ENCODE results near the gene MAP2K7. TPM values are rescaled to one million over a fixed set of nuclear protein-coding genes. Genes with fewer than 3 reads are reported as not detected.
A peak's percentile ranks its signal among the peaks of the same experiment; 100 is the strongest.

The MAP2K7 gene
- total RNA-seq, 2 donors from 2014 or later, result 40.2 to 40.3 TPM

GRCh38 chr19:7918615-7919421 is 15.1 kb downstream of the MAP2K7 start:
- peak overlapping the region; percentile 91 to 96 for H3K4me3 Mint-ChIP-seq
- DNase-seq, result no peak
- no peak overlapping the region for H3K27ac Mint-ChIP-seq

GRCh38 chr19:7919610-7920518 is 16.2 kb downstream of the MAP2K7 start, which contains the start of gene SNAPC2:
Gene SNAPC2, plus strand, starts transcription at chr19:7920338. Its CDS starts 29 bp downstream, at chr19:7920367.
- Mint-ChIP-seq H3K27ac (peak within 1 kb of the TSS; percentile 94), H3K4me1 (ENCODE audit: low read depth) (peaks cover 31% of the 10 kb centered on the region), H3K9me3 (no peaks in the 10 kb centered on the region), H3K36me3 (ENCODE audit: insufficient read depth in 2 of 2) (peaks cover 1 to 4% of the 10 kb centered on the region in 2 donors), H3K27me3 (ENCODE audit: low read depth) (peaks cover 27% of the 10 kb centered on the region), H3K4me3 (peak within 1 kb of the TSS; percentile 91 to 96)
- peak; percentile 69 to 72 for ATAC-seq (replicated peaks in 1 of 2)
- DNase-seq, result peak; percentile 98

More at GRCh38 chr19:7918615-7919421, 15.1 kb downstream of the MAP2K7 start:
- Mint-ChIP-seq H3K36me3 (ENCODE audit: insufficient read depth in 2 of 2) (peaks cover 1 to 4% of the 10 kb centered on the region in 2 donors), H3K4me1 (ENCODE audit: low read depth) (peaks cover 31% of the 10 kb centered on the region), H3K9me3 (no peaks in the 10 kb centered on the region), H3K27me3 (ENCODE audit: low read depth) (peaks cover 28% of the 10 kb centered on the region)
- ATAC-seq (replicated peaks in 1 of 2), result no peak

- H3K27ac Mint-ChIP-seq, result peak overlapping the region; percentile 94
- ATAC-seq (replicated peaks in 1 of 2) (peak; percentile 49 to 58), DNase-seq (peak; percentile 98 to 99)
- peaks cover 1 to 4% of the 10 kb centered on the region in 2 donors for H3K36me3 Mint-ChIP-seq (ENCODE audit: insufficient read depth in 2 of 2)
- no peaks in the 10 kb centered on the region for H3K9me3 Mint-ChIP-seq
- peaks cover 25% of the 10 kb centered on the region for H3K4me1 Mint-ChIP-seq (ENCODE audit: low read depth)
- peak overlapping the region; percentile 91 to 96 for H3K4me3 Mint-ChIP-seq
- H3K27me3 Mint-ChIP-seq (ENCODE audit: low read depth), result peaks cover 19% of the 10 kb centered on the region
Observed at GRCh38 chr19:7920519-7921301, 17.0 kb downstream of the MAP2K7 start.

- H3K36me3 Mint-ChIP-seq (ENCODE audit: insufficient read depth in 2 of 2), result peaks cover 1 to 4% of the 10 kb centered on the region in 2 donors
- H3K9me3 Mint-ChIP-seq, result no peaks in the 10 kb centered on the region
- H3K27me3 Mint-ChIP-seq (ENCODE audit: low read depth), result peaks cover 16% of the 10 kb centered on the region
- peaks cover 25% of the 10 kb centered on the region for H3K4me1 Mint-ChIP-seq (ENCODE audit: low read depth)
- H3K4me3 Mint-ChIP-seq, result peak overlapping the region; percentile 91 to 96
- H3K27ac Mint-ChIP-seq, result no peak overlapping the region
- no peak for DNase-seq
- ATAC-seq (replicated peaks in 1 of 2), result no peak
Observed at GRCh38 chr19:7921302-7921966, 17.8 kb downstream of the MAP2K7 start.

GRCh38 chr19:7921967-7922835 is 18.5 kb downstream of the MAP2K7 start:
- H3K4me1 Mint-ChIP-seq (ENCODE audit: low read depth), result peaks cover 28% of the 10 kb centered on the region
- no peak overlapping the region for H3K4me3 Mint-ChIP-seq
- DNase-seq (no peak), ATAC-seq (replicated peaks in 1 of 2) (no peak)
- no peak overlapping the region for H3K27ac Mint-ChIP-seq
- H3K36me3 Mint-ChIP-seq (ENCODE audit: insufficient read depth in 2 of 2), result peaks cover 1 to 4% of the 10 kb centered on the region in 2 donors
- H3K9me3 Mint-ChIP-seq, result no peaks in the 10 kb centered on the region
- H3K27me3 Mint-ChIP-seq (ENCODE audit: low read depth), result peaks cover 16% of the 10 kb centered on the region

GRCh38 chr19:7922836-7923195 is 19.1 kb downstream of the MAP2K7 start:
- H3K36me3 Mint-ChIP-seq (ENCODE audit: insufficient read depth in 2 of 2), result peaks cover 1 to 4% of the 10 kb centered on the region in 2 donors
- no peak overlapping the region for H3K27ac Mint-ChIP-seq
- H3K27me3 Mint-ChIP-seq (ENCODE audit: low read depth), result peaks cover 14% of the 10 kb centered on the region
- H3K9me3 Mint-ChIP-seq, result no peaks in the 10 kb centered on the region
- no peak for DNase-seq
- no peak overlapping the region for H3K4me3 Mint-ChIP-seq
- no peak for ATAC-seq (replicated peaks in 1 of 2)
- H3K4me1 Mint-ChIP-seq (ENCODE audit: low read depth), result peaks cover 27% of the 10 kb centered on the region

GRCh38 chr19:7923295-7924191 is 19.9 kb downstream of the MAP2K7 start:
- Mint-ChIP-seq H3K4me1 (ENCODE audit: low read depth) (peaks cover 20% of the 10 kb centered on the region), H3K27ac (no peak overlapping the region), H3K9me3 (no peaks in the 10 kb centered on the region), H3K4me3 (no peak overlapping the region), H3K27me3 (ENCODE audit: low read depth) (peaks cover 7% of the 10 kb centered on the region), H3K36me3 (ENCODE audit: insufficient read depth in 2 of 2) (peaks cover 1 to 4% of the 10 kb centered on the region in 2 donors)
- DNase-seq (no peak), ATAC-seq (replicated peaks in 1 of 2) (no peak)

GRCh38 chr19:7924241-7924640 is 20.6 kb downstream of the MAP2K7 start:
- Mint-ChIP-seq H3K4me3 (peak overlapping the region; percentile 58 to 63), H3K4me1 (ENCODE audit: low read depth) (peaks cover 19% of the 10 kb centered on the region), H3K27ac (no peak overlapping the region), H3K27me3 (ENCODE audit: low read depth) (peaks cover 7% of the 10 kb centered on the region), H3K9me3 (no peaks in the 10 kb centered on the region), H3K36me3 (ENCODE audit: insufficient read depth in 2 of 2) (peaks cover 1 to 4% of the 10 kb centered on the region in 2 donors)
- DNase-seq, result no peak
- ATAC-seq (replicated peaks in 1 of 2), result no peak

GRCh38 chr19:7924651-7925170 is 21.0 kb downstream of the MAP2K7 start:
- ATAC-seq (replicated peaks in 1 of 2) (no peak), DNase-seq (no peak)
- Mint-ChIP-seq H3K27ac (no peak overlapping the region), H3K36me3 (ENCODE audit: insufficient read depth in 2 of 2) (peaks cover 0 to 3% of the 10 kb centered on the region in 2 donors), H3K4me3 (peak overlapping the region in 1 of 2 donors; percentile 52), H3K27me3 (ENCODE audit: low read depth) (peaks cover 3% of the 10 kb centered on the region), H3K9me3 (no peaks in the 10 kb centered on the region), H3K4me1 (ENCODE audit: low read depth) (peaks cover 18% of the 10 kb centered on the region)

GRCh38 chr19:7925171-7925851 is 21.6 kb downstream of the MAP2K7 start:
- peak; percentile 87 to 88 for DNase-seq
- Mint-ChIP-seq H3K36me3 (ENCODE audit: insufficient read depth in 2 of 2) (no peaks in the 10 kb centered on the region), H3K9me3 (no peaks in the 10 kb centered on the region), H3K27ac (no peak overlapping the region), H3K4me1 (ENCODE audit: low read depth) (peaks cover 17% of the 10 kb centered on the region), H3K4me3 (peak overlapping the region; percentile 43 to 76), H3K27me3 (ENCODE audit: low read depth) (no peaks in the 10 kb centered on the region)
- peak; percentile 46 to 53 for ATAC-seq (replicated peaks in 1 of 2)
